ENCODE results near the gene SOBP.

SOBP gene

GRCh38 chr6:107691062-107691751, 201.3 kb downstream of the SOBP start:
- no peaks in the 10 kb centered on the region for H3K9me3 ChIP-seq (ENCODE audit: control insufficient read depth, low read length)
- H4K8ac ChIP-seq (ENCODE audit: low read length), result no peak overlapping the region
- H2BK12ac ChIP-seq (ENCODE audit: low read length in 2 of 2), result no peak overlapping the region
- peak overlapping the region in 1 of 2 experiments; percentile 46 for H3K4ac ChIP-seq (ENCODE audit: low read depth in 1 of 2, low read length in 2 of 2)
- H2AFZ ChIP-seq (ENCODE audit: low read depth, low read length), result no peak overlapping the region
- H4K91ac ChIP-seq (ENCODE audit: low read length), result peak overlapping the region; percentile 9
- peak overlapping the region; percentile 38 for H2BK120ac ChIP-seq (ENCODE audit: low read depth, low read length)
- H2BK5ac ChIP-seq (ENCODE audit: low read depth, low read length, poor library complexity, severe bottlenecking), result no peak overlapping the region
- H3K4me1 ChIP-seq (ENCODE audit: control insufficient read depth, insufficient read depth, low read depth, low read length), result peaks cover 6% of the 10 kb centered on the region
- H2AK5ac ChIP-seq (ENCODE audit: low read length, severe bottlenecking), result no peak overlapping the region
- no peaks in the 10 kb centered on the region for H3K36me3 ChIP-seq (ENCODE audit: control insufficient read depth in 1 of 2, insufficient read depth in 2 of 2, low read depth in 1 of 2, low read length in 2 of 2)
- no peak overlapping the region for H3K14ac ChIP-seq (ENCODE audit: low read length in 2 of 2)
- no peak overlapping the region for H3K27ac ChIP-seq (ENCODE audit: low read length, poor library complexity, severe bottlenecking)
- no peak overlapping the region for H3K4me2 ChIP-seq (ENCODE audit: low read length, poor library complexity, severe bottlenecking)
- WGBS, result 35% methylated on average over 9 of the region's 12 CpGs
- H3K23ac ChIP-seq (ENCODE audit: low read length in 2 of 2), result no peak overlapping the region
- no peak overlapping the region for H2BK15ac ChIP-seq (ENCODE audit: low read depth, poor library complexity, severe bottlenecking)
- H3K79me1 ChIP-seq (replicated peaks; ENCODE audit: low read length, poor library complexity, severe bottlenecking), result no peaks in the 10 kb centered on the region
- H3K27me3 ChIP-seq (ENCODE audit: control insufficient read depth in 1 of 2, insufficient read depth in 1 of 2, low read length in 2 of 2), result no peaks in the 10 kb centered on the region
- peak; percentile 91 for DNase-seq
- H3K18ac ChIP-seq (ENCODE audit: low read depth in 1 of 2, low read length in 2 of 2), result peak overlapping the region in 1 of 2 experiments; percentile 14
- H3K9ac ChIP-seq (ENCODE audit: low read length), result peak overlapping the region; percentile 78
- H3K4me3 ChIP-seq (ENCODE audit: insufficient read depth in 1 of 2, low read depth in 1 of 2, low read length in 2 of 2), result peak overlapping the region in 1 of 2 experiments; percentile 61

DNA sequence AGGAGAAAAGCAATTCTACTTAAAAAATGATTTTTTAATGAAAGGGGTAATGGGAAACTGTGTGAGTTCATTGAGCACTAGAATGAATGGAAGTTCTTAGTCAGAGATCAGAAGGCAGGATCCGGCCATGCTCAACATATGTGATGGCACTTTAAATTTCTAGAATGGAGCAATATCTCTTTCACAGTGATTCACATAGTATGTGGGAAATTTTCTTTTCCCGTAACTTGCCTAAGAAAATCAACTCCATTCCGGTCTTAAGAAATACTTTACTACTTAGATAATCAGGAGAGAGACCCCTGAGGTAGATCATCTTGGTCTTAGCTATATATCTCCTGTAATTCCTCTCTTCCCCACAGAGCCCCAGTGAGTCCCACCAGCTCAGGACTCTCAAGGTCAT, 202.4 kb downstream of the SOBP start:
- no peak overlapping the region for H3K4ac ChIP-seq (ENCODE audit: low read depth in 1 of 2, low read length in 2 of 2)
- no peak overlapping the region for H3K18ac ChIP-seq (ENCODE audit: low read depth in 1 of 2, low read length in 2 of 2)
- H2AFZ ChIP-seq (ENCODE audit: low read depth, low read length), result no peak overlapping the region
- no peak overlapping the region for H4K8ac ChIP-seq (ENCODE audit: low read length)
- peaks cover 6% of the 10 kb centered on the region for H3K4me1 ChIP-seq (ENCODE audit: control insufficient read depth, insufficient read depth, low read depth, low read length)
- peak overlapping the region; percentile 73 for H4K91ac ChIP-seq (ENCODE audit: low read length)
- H3K14ac ChIP-seq (ENCODE audit: low read length in 2 of 2), result no peak overlapping the region
- H3K9ac ChIP-seq (ENCODE audit: low read length), result peak overlapping the region; percentile 74
- no peaks in the 10 kb centered on the region for H3K79me1 ChIP-seq (replicated peaks; ENCODE audit: low read length, poor library complexity, severe bottlenecking)
- H3K36me3 ChIP-seq (ENCODE audit: control insufficient read depth in 1 of 2, insufficient read depth in 2 of 2, low read depth in 1 of 2, low read length in 2 of 2), result no peaks in the 10 kb centered on the region
- H3K4me3 ChIP-seq (ENCODE audit: insufficient read depth in 1 of 2, low read depth in 1 of 2, low read length in 2 of 2), result peak overlapping the region in 1 of 2 experiments; percentile 61
- no peak overlapping the region for H3K4me2 ChIP-seq (ENCODE audit: low read length, poor library complexity, severe bottlenecking)
- DNase-seq, result peak; percentile 94
- H3K23ac ChIP-seq (ENCODE audit: low read length in 2 of 2), result no peak overlapping the region
- no peaks in the 10 kb centered on the region for H3K9me3 ChIP-seq (ENCODE audit: control insufficient read depth, low read length)
- H2BK5ac ChIP-seq (ENCODE audit: low read depth, low read length, poor library complexity, severe bottlenecking), result no peak overlapping the region
- H2BK120ac ChIP-seq (ENCODE audit: low read depth, low read length), result no peak overlapping the region
- H2AK5ac ChIP-seq (ENCODE audit: low read length, severe bottlenecking), result no peak overlapping the region
- H3K27me3 ChIP-seq (ENCODE audit: control insufficient read depth in 1 of 2, insufficient read depth in 1 of 2, low read length in 2 of 2), result no peaks in the 10 kb centered on the region
- peak overlapping the region in 1 of 2 experiments; percentile 6 for H2BK12ac ChIP-seq (ENCODE audit: low read length in 2 of 2)
- no peak overlapping the region for H2BK15ac ChIP-seq (ENCODE audit: low read depth, poor library complexity, severe bottlenecking)
- no peak overlapping the region for H3K27ac ChIP-seq (ENCODE audit: low read length, poor library complexity, severe bottlenecking)
- WGBS, result 25% methylated on average over 1 of the region's 3 CpGs

- no peak overlapping the region for H3K14ac ChIP-seq (ENCODE audit: low read length in 2 of 2)
- WGBS, result 95% methylated on average over 2 of the region's 2 CpGs
- peak; percentile 27 for DNase-seq
- no peaks in the 10 kb centered on the region for H3K36me3 ChIP-seq (ENCODE audit: control insufficient read depth in 1 of 2, insufficient read depth in 2 of 2, low read depth in 1 of 2, low read length in 2 of 2)
- no peak overlapping the region for H2BK15ac ChIP-seq (ENCODE audit: low read depth, poor library complexity, severe bottlenecking)
- no peak overlapping the region for H3K4me2 ChIP-seq (ENCODE audit: low read length, poor library complexity, severe bottlenecking)
- no peak overlapping the region for H4K8ac ChIP-seq (ENCODE audit: low read length)
- no peak overlapping the region for H3K4me3 ChIP-seq (ENCODE audit: insufficient read depth in 1 of 2, low read depth in 1 of 2, low read length in 2 of 2)
- no peak overlapping the region for H3K18ac ChIP-seq (ENCODE audit: low read depth in 1 of 2, low read length in 2 of 2)
- H3K9ac ChIP-seq (ENCODE audit: low read length), result peak overlapping the region; percentile 54
- H3K27me3 ChIP-seq (ENCODE audit: control insufficient read depth in 1 of 2, insufficient read depth in 1 of 2, low read length in 2 of 2), result no peaks in the 10 kb centered on the region
- no peak overlapping the region for H2BK120ac ChIP-seq (ENCODE audit: low read depth, low read length)
- no peak overlapping the region for H2AFZ ChIP-seq (ENCODE audit: low read depth, low read length)
- H2BK12ac ChIP-seq (ENCODE audit: low read length in 2 of 2), result no peak overlapping the region
- no peaks in the 10 kb centered on the region for H3K79me1 ChIP-seq (replicated peaks; ENCODE audit: low read length, poor library complexity, severe bottlenecking)
- H4K91ac ChIP-seq (ENCODE audit: low read length), result no peak overlapping the region
- no peaks in the 10 kb centered on the region for H3K9me3 ChIP-seq (ENCODE audit: control insufficient read depth, low read length)
- H3K4ac ChIP-seq (ENCODE audit: low read depth in 1 of 2, low read length in 2 of 2), result no peak overlapping the region
- no peak overlapping the region for H3K27ac ChIP-seq (ENCODE audit: low read length, poor library complexity, severe bottlenecking)
- no peak overlapping the region for H3K23ac ChIP-seq (ENCODE audit: low read length in 2 of 2)
- H3K4me1 ChIP-seq (ENCODE audit: control insufficient read depth, insufficient read depth, low read depth, low read length), result peaks cover 13% of the 10 kb centered on the region
- H2AK5ac ChIP-seq (ENCODE audit: low read length, severe bottlenecking), result no peak overlapping the region
- no peak overlapping the region for H2BK5ac ChIP-seq (ENCODE audit: low read depth, low read length, poor library complexity, severe bottlenecking)
Observed at GRCh38 chr6:107695061-107695720, 205.3 kb downstream of the SOBP start.

- H2BK15ac ChIP-seq (ENCODE audit: low read depth, poor library complexity, severe bottlenecking), result peak overlapping the region; percentile 12
- DNase-seq, result peak; percentile 57
- H3K14ac ChIP-seq (ENCODE audit: low read length in 2 of 2), result no peak overlapping the region
- no peak overlapping the region for H2BK12ac ChIP-seq (ENCODE audit: low read length in 2 of 2)
- no peak overlapping the region for H2AK5ac ChIP-seq (ENCODE audit: low read length, severe bottlenecking)
- H4K91ac ChIP-seq (ENCODE audit: low read length), result peak overlapping the region; percentile 34
- no peaks in the 10 kb centered on the region for H3K79me1 ChIP-seq (replicated peaks; ENCODE audit: low read length, poor library complexity, severe bottlenecking)
- no peak overlapping the region for H3K4me2 ChIP-seq (ENCODE audit: low read length, poor library complexity, severe bottlenecking)
- peaks cover 6% of the 10 kb centered on the region for H3K4me1 ChIP-seq (ENCODE audit: control insufficient read depth, insufficient read depth, low read depth, low read length)
- H3K4me3 ChIP-seq (ENCODE audit: insufficient read depth in 1 of 2, low read depth in 1 of 2, low read length in 2 of 2), result peak overlapping the region in 1 of 2 experiments; percentile 9
- no peak overlapping the region for H2BK5ac ChIP-seq (ENCODE audit: low read depth, low read length, poor library complexity, severe bottlenecking)
- 62% methylated on average over 5 of the region's 5 CpGs for WGBS
- no peaks in the 10 kb centered on the region for H3K36me3 ChIP-seq (ENCODE audit: control insufficient read depth in 1 of 2, insufficient read depth in 2 of 2, low read depth in 1 of 2, low read length in 2 of 2)
- H2BK120ac ChIP-seq (ENCODE audit: low read depth, low read length), result no peak overlapping the region
- no peak overlapping the region for H3K27ac ChIP-seq (ENCODE audit: low read length, poor library complexity, severe bottlenecking)
- no peak overlapping the region for H3K23ac ChIP-seq (ENCODE audit: low read length in 2 of 2)
- no peak overlapping the region for H2AFZ ChIP-seq (ENCODE audit: low read depth, low read length)
- H3K9me3 ChIP-seq (ENCODE audit: control insufficient read depth, low read length), result no peaks in the 10 kb centered on the region
- peak overlapping the region in 1 of 2 experiments; percentile 24 for H3K4ac ChIP-seq (ENCODE audit: low read depth in 1 of 2, low read length in 2 of 2)
- H4K8ac ChIP-seq (ENCODE audit: low read length), result peak overlapping the region; percentile 79
- H3K18ac ChIP-seq (ENCODE audit: low read depth in 1 of 2, low read length in 2 of 2), result peak overlapping the region; percentile 67 to 69
- H3K27me3 ChIP-seq (ENCODE audit: control insufficient read depth in 1 of 2, insufficient read depth in 1 of 2, low read length in 2 of 2), result no peaks in the 10 kb centered on the region
- H3K9ac ChIP-seq (ENCODE audit: low read length), result peak overlapping the region; percentile 64
Observed at GRCh38 chr6:107697682-107698081, 207.8 kb downstream of the SOBP start.
